Measurements from ENCODE around the gene NTM.

DNA sequence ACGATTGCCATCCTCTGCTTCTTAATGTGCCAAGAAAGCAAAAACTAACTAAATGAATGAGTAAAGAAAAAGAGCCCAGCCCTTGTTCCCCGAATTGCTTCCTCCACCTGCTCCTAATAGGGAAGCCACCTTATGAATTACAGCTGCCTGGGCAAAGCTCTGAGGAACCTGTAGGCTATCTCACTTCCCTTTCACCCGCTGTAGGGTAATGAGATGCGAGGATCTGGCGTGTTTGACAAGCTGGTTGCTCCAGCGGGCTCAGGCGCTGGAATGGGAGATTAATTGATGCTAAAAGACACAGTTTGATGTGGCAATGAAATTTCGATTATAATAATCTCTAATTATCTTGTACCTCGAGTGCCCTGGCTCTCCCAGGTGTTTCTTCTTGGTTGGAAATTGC is 256.4 kb downstream of the NTM start:
- TF ChIP-seq, protein P1, sequence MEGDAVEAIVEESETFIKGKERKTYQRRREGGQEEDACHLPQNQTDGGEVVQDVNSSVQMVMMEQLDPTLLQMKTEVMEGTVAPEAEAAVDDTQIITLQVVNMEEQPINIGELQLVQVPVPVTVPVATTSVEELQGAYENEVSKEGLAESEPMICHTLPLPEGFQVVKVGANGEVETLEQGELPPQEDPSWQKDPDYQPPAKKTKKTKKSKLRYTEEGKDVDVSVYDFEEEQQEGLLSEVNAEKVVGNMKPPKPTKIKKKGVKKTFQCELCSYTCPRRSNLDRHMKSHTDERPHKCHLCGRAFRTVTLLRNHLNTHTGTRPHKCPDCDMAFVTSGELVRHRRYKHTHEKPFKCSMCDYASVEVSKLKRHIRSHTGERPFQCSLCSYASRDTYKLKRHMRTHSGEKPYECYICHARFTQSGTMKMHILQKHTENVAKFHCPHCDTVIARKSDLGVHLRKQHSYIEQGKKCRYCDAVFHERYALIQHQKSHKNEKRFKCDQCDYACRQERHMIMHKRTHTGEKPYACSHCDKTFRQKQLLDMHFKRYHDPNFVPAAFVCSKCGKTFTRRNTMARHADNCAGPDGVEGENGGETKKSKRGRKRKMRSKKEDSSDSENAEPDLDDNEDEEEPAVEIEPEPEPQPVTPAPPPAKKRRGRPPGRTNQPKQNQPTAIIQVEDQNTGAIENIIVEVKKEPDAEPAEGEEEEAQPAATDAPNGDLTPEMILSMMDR (IDR thresholded peaks at IDR 0.05): no peak
- no peak for TF ChIP-seq ZFX (IDR thresholded peaks at IDR 0.05; ENCODE audit: borderline replicate concordance)
